Stimulated activated CD8-positive, alpha-beta memory T cell treated with anti-CD3 and anti-CD28 coated beads, Interleukin-4, amount 100 ng/mL, for 4 hours (primary cell): Measurements from ENCODE around the gene DAPK2.
"Not testable (repeated sequence)": the region's sequence is repeated elsewhere in the genome, so short reads cannot be mapped to it uniquely, and the experiment has no call there.

Source experiments
- DNase-seq, 2 donors: peaks; one replicate each; pipeline ENCODE4 v3.0.0-alpha.2; 2020; ENCODE audit warnings: low read depth in 2 of 2, low spot score in 1 of 2

The DAPK2 gene

DNA sequence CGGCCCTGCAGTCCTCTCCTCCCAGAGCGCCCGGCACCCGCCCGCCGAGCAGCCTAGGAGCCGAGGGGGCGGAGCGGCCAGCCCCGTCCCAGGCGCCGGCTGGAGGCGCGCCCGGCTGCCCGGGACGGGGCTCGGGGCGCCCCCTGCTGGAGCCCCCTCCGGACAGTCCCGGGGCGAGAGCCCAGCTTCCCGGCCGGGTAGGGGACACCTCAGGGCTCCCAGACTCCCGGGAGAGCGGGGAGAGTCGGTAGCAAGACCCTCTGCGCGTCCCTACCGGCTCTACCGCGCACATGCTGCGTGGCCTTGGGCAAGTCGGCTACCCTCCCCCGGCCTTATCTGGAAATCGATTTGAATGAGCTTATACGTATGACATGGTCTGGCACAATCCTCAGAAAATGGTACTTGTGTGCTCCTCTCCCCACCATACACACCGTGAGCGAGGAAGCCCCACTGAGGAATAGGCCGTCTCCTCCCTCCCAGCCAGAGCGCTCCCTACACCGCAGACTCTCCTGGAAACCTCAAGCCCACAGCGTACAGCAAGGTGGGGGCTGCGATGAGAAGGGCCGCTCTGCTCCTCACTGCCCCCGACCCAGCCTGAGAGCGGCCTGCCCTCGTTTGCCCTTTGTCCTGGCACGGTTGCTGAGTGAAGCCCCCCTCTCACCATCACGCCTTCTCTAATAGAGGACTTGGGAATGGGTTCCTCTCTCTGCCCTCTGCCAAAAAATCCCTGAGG lies at the start of gene DAPK2:
Gene DAPK2 (minus strand): TSS at position 65 of the 733 bp plus-strand sequence. CDS start 6,224 bp downstream, outside the sequence.
- peak; percentile 27 to 30 for DNase-seq

DNA sequence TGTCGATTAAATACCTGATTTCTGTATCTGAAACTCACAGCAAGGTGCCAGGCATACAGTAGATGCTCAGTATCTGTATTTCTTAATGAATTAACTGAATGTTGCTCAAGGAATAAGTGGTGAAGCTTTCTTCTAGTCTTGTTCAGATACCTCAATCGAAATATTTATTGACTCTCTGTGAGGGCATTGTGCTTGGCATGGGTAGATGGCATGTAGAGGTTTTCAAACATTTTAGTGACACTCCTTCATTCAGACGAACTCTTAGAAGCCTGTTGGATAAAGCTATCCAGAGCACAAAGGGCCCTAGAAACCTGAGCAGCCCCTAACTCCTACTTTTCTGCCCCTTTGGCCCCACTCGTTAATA lies 49.1 kb upstream of the DAPK2 start:
- no peak for DNase-seq

DNA sequence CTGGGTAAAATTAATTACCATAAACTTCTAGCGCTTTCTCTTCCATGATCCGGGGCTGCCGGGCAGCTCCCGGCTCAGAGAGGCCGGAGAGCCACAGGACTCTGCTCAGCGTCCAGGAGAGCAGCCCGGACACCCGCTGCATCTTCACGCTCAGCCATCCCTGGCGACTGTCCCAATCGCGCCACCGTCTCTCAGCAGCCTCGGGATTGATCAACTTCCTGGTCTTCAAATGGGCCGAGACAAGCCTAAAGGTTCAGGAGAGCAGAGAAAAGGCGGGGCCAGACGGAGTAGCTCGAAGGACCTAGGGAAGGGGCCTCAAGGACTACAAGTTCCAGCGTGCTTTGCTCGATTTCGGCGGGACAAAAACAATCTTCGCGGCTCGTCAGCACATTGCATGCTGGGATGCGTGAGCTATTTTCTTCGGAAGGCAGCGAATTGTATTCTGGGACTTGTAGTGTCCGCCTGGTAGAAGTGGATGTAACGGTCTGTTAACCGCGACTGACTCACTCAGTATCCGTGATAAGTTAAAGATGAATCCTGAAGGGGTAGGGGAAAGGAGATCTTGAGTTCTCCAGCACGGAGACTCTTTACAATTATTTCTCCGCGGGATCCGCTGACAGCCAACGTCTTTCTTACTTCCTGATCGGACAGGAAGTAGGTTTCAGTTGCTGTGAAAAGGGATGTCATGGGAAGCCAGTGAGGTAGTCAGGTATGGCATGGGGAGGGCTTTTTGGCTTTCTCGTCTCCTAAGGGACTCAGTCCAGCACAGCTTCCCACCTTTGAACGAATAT lies 47.5 kb upstream of the DAPK2 start, which contains the start of gene CIAO2A:
Gene CIAO2A (minus strand): TSS at position 212 of the 791 bp plus-strand sequence. CDS start 70 bp downstream, at position 142.
- peak; percentile 73 to 83 for DNase-seq

DNA sequence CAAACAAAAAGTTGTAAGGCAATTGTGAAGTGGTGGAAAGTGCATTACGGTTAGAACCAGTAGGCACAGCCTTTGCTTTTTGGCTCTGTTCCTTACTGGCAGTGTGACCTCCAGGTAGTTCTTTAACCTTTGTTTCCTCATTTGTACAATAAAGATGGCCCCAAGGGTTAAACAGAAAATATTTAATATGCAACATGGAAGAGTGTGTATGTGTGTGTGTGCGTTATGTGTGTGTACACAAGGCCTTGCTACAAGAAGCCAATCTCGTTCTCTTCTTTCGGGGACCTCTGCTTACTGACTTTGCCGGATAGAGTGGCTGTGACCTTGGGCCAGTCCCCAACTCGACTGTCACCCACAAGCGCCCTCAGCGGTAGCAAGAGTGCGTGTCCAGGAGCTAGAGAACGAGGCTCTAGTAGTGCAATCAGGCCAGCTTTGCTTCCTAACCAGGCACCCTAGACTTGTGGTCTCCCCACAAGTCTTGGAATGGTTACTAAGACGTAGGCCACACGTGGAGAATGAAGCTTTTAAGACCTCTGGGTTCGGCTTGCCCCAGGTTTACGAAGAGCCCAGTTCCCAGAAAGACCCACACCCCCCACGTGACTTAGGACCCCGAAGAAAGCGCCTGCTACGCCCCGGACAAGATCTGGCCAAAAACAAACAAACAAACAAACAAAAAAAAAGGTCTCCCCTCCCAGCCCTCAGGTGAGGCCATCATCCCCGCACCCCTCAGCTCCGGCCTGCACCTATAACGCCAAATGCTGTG lies 46.8 kb upstream of the DAPK2 start:
- no peak for DNase-seq

DNA sequence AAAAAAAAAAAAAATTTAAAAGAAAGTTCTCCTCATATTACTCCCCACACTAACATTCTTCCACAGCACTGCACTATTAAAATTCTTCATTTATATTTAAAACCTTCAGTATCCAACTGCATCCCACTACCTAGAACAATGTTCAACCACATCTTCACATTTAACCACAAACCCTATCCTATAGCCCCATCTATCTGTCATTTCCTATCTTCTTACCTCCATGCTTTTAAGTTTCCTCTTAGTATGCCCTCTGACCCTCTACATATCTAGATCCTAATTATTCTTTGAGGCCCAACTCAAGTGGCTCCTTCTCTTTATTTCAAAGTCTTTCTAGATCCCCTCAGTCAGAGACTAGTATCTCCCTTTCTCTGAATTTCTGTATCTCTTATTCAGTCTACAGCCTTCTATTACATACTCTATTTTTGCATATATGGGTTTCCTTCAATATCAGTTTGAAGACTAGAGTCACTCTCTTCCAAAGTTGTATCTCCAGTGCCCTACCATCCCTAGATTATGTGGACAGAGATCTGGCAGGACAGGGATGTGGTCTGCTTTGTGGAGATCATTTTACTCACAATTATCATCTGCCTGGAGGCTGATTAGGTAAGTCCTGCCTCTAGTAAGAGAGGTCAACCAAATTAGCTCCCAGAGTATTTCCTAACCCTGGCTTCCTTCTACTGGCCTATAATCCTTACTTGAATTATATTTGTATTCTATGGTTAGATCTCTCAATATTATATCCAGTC lies 46.0 kb upstream of the DAPK2 start:
- no peak for DNase-seq

DNA sequence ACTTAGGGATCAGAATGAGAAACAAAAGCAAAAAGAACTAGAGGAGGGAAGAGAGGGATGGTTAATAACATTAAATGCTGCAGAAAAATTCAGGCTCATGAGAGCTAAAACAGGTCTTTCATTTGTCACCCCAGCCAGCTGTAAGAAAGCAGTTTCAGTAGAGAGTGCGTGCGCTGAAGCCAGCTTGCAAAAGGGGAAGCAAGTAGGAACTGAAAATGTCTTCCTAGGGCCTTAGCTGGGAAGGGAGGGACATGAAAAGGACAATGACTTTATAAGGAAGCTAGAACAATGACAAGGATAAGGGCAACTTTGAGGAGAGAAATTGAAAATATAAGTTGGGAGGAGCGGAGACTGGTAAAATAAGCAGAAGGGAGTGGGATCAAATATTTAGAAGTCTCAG lies 44.2 kb upstream of the DAPK2 start:
- no peak for DNase-seq

DNA sequence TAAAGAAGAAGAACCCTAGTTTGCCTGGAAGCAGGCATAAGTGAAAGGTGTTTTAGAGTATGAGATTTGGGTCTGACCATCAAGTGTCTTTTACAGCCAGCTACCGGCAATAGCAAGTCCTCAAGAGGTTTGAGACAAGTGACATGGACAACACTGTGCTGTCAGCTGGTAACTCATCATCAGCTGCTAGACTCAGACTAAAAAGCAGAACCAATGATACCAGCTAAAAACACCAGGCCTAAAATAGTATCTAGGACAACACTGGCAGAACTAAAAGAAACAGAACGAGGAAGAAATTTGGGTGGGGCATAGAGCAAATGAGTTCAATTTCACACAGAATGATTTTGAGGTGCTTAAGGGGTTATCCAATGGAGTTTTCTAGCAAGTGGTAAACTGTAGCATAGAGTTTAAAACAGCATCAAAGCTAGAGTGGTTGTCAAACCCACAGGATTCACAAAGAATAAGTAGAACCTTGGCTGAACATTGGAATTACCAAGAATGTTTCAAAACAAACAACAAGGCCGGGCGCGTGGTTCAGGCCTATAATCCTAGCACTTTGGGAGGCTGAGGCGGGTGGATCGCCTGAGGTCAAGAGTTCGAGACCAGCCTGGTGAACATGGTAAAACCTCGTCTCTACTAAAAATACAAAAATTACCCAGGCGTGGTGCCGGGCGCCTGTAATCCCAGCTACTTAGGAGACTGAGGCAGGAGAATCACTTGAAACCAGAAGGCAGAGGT lies 43.4 kb upstream of the DAPK2 start:
- no peak for DNase-seq

DNA sequence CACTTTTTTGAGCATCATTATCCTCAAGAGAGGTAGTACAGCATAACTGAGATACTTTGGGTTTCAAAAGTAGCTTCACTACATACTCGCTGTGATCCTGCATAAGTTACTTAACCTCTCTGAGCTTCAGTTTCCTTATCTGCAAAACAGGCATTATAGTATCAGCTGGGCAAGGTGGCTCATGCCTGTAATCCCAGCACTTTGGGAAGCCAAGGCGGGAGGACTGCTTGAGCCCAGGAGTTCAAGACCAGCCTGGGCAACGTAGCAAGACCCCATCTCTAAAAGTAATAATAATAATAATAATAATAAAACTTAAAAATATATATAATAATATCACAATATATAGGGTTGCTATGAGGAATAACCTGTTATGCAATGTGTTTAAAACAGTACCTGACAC lies 36.5 kb upstream of the DAPK2 start:
- DNase-seq, result no peak

DNA sequence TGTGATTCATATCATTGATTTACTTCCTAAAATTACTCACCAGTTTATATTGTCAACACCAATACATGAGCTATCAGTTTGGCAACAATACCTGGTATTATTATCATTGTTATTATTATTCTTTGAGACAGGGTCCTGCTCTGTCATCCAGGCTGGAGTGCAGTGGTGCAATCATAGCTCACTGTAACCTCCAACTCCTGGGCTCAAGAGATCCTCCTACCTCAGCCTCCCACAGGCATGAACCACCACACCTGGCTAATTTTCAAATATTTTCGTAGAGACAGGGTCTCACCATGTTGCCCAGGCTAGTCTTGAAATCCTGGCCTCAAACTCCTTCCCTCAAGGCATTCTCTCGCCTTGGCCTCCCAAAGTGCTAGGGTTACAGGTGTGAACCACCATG lies 27.2 kb upstream of the DAPK2 start:
- not testable (repeated sequence) for DNase-seq

DNA sequence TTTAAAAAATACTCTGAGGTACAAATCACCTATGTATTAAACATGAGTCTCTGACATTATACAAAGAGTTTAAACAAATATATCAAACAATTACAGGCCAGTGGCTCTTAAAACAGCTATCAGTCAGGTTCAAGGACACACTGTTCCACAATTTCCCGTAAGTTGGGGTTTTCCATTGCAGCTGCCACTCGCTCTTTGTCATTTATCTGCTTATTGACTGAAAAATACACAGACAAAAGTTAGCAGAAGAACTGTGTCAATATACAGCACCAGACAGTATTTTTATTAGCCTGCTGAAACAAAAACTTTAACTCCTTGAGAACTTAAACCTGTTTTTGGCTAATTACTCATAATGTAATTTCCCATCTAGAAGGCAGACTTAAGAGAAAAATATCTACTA lies 26.5 kb upstream of the DAPK2 start:
- no peak for DNase-seq

DNA sequence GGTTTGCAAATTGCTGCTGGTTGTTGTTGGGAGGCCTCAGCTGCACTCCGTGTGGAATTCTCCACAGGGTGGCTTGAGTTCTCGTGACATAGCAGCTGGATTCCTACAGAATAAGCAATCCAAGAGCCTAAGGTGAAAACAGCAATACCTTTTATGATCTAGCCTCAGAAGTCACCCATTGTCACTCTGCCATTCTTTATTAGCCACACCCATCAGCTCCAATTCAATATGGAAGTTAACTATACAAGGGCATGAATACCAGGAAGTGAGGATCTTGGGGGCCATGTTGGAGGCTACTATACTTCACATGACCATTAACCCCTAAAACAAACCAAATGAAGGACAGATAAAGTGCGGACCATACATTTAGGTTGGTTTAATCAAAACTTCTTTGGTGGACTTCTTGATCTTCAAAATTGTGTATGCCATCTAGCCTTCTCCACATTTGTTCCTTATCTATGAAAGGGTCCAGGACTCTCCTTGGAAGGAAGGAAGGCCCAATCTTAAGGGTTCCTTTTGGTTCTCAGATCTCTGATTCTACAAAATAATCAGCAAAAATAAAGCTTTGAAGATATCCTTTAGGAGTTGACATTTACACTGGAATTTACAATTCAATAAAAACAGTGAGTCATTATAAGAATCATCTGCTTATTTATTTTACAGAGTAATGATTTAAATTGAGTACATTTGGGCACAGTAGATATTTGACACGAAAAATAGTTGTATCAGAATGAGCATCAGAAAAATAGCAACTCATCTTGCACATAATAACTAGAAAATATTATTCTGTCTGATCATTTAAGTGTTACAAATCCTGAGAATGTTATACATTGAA lies 25.9 kb upstream of the DAPK2 start:
- no peak for DNase-seq

DNA sequence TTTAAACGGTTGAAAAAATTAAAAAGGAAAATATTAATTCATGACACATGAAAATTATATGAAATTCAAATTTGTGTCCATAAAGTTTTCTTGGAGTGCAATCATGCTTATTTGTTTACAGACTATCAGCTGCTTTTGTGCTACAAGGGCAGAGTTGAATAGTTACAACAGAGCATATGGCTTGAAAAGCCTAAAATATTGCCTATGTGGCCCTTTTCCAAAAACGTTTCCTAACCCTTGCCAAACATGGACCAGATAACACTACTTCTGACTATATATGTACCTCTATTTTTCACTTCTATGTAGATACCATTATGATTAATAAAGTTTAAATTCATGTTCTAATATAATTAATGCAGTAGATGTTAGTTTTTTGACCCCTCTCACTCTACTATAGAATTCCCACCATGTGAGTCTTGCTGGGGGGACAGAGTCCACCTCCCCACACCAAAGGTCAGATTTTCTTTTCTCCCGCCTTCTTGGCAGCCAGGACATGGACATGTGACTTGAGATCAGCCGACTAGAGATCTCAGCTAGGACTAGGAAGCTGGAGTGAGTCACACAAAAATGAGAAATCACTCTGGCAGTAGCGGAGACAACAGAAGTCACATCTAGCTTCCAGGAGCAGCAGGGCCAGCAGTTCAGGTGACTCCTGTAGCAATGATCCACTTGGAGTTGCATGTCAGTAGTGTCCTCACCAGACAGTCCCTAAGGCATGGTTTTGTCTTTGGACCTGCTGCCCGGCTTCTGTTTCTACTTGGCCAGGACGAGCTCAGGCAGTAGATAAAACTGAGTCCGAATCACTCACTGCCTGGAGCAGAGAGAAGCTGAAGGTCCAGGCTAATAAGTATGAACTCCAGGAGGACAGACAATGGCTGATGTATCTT lies 24.9 kb upstream of the DAPK2 start:
- DNase-seq, result no peak

DNA sequence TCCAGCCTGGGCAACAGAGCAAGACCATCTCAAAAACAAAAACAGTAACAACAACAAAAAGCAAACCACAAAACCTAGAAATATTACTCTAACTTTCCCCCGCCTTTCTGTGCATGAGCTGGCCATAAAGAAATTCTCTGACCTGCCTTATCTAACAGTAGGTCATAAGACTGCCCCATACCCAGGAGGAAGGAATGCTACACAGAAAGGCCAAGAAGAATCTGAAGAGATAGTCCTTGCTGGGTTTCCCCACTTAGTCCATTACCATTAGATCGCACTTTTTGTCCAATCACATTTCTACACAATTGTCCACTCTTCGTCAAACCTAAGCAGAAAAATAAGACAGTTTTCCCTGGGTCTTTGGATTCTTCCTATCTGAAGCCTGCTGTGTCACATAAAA lies 23.8 kb upstream of the DAPK2 start:
- DNase-seq, result no peak

DNA sequence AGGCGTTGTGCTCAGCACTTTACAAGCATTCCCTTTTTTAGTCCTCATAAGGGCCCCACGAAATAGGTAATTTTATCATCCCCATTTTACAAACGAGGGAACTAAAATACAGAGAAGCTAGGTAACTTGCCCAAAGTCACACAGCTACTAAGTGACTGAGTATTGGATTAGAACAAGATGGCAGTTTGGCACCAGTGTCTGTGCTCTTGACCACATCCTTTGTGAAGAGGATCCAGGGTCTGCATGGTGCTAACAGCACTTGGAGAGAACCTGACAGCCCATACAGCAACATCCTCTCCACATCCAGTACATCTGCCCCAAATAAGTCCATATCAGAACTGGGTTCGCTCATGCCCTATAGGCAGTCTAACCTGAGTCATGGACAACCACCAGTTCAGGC lies 21.8 kb upstream of the DAPK2 start:
- no peak for DNase-seq

DNA sequence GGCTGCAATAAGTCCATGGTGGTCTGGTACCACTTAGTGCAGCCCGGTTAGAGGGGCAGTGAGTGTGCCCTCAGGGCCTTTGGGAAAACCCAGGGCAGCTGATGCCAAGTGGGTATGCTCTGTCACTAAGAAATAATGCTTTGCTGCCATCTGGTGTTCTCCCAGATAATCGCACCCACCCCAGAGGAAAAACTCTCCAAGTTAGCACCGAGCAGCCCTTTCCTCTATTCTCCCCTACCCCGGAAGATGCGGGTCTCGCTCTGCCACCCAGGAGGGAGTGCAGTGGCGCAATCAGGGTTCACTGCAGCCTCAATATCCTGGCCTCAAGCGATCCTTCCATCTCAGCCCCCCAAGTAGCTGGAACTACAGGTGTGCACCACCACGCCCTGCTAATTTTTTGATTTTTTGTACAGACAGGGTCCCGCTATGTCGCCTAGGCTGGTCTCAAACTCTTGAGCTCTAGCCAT lies 21.3 kb upstream of the DAPK2 start:
- peak; percentile 19 to 52 for DNase-seq

DNA sequence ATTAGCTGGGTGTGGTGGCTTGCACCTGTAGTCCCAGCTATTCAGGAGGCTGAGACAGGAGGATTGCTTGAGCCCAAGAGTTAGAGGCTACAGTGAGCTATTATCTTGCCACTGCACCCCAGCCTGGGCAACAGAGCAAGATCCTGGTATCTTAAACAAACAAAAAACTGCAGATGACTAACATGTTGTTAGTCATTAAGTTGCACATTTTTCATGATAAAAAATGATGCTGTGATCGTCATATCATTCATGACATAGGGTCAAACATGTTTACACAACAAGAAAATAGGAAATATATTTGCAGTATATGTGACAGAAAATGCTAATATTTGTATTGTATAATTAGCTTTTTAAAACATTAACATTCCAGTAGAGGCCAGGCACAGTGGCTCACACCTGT lies 20.2 kb upstream of the DAPK2 start:
- no peak for DNase-seq

DNA sequence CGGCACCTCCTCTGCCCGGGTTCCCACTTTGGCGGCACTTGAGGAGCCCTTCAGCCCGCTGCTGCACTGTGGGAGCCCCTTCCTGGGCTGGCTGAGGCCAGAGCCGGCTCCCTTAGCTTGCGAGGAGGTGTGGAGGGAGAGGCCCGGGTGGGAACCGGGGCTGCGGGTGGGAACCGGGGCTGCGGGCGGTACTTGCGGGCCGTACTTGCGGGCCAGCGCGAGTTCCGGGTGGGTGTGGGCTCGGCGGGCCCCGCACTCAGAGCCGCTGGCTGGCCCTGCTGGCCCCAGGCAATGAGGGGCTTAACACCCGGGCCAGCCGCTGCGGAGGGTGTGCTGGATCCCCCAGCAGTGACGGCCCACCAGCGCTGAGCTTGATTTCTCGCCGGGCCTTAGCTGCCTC lies 14.4 kb upstream of the DAPK2 start:
- DNase-seq, result no peak

DNA sequence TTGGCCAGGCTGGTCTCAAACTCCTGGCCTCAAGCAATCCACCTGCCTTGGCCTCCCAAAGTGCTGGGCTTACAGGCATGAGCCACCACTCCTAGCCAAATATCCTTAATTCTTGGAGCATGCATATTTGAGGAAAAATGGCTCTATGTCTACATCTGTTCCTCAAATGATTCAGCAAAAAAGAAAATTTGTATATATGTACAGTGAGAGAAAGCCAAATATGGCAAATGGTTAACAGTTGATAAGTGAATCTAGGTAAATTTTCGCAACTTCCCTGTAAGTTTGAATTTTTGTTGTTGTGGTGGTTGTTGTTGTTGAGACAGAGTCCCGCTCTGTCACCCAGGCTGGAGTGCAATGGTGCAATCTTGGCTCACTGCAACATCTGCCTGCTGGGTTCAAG lies 12.8 kb upstream of the DAPK2 start:
- DNase-seq, result not testable (repeated sequence)
